ENCODE data around the gene LTB. TPM values are rescaled to one million over a fixed set of nuclear protein-coding genes. Genes with fewer than 3 reads are reported as not detected.

Gene LTB, protein sequence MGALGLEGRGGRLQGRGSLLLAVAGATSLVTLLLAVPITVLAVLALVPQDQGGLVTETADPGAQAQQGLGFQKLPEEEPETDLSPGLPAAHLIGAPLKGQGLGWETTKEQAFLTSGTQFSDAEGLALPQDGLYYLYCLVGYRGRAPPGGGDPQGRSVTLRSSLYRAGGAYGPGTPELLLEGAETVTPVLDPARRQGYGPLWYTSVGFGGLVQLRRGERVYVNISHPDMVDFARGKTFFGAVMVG
- total RNA-seq (2016; rRNA removed; fragmentation: Illumina TruSeq; extraction: Trizol) (0.22 TPM in 1 of 2 replicates, not detected in the other), polyA plus RNA-seq (2011; rRNA removed) (0.09 and 0.30 TPM in 2 replicates), polyA minus RNA-seq (2011; rRNA and poly(A)+ RNA removed; ENCODE audit: low replicate concordance) (not detected in 2 replicates), Bru-seq, nascent RNA (not detected), BruChase-seq, experiment 1, labeled RNA remaining after a 6-hour chase (not detected), BruChase-seq, experiment 2, labeled RNA remaining after a 2-hour chase (not detected)
- total RNA-seq (2016; cell fraction: cytosol; rRNA removed; fragmentation: Illumina TruSeq; extraction: Trizol; ENCODE audit: low read depth), result not detected in 2 replicates
- 0.13 and 0.46 TPM in 2 replicates for total RNA-seq (2016; cell fraction: insoluble cytoplasmic fraction; rRNA removed; fragmentation: Illumina TruSeq; extraction: Trizol)
- not detected in 2 replicates for total RNA-seq (2016; cell fraction: membrane; rRNA removed; fragmentation: Illumina TruSeq; extraction: Trizol)
- total RNA-seq (2016; cell fraction: nucleus; rRNA removed; fragmentation: Illumina TruSeq; extraction: Trizol), result not detected in 2 replicates
- polyA plus RNA-seq (2011; cell fraction: cytosol; rRNA removed), result 0.19 and 0.27 TPM in 2 replicates
- 0.54 TPM in 1 of 2 replicates, not detected in the other for polyA plus RNA-seq (2011; cell fraction: nucleus; rRNA removed)
- 0.29 TPM in 1 of 2 replicates, not detected in the other for polyA plus RNA-seq (2012)
- polyA plus RNA-seq (2016; cell fraction: cytosol; fragmentation: Illumina TruSeq; extraction: Trizol; ENCODE audit: low read depth), result 0.15 and 0.16 TPM in 2 replicates
- polyA plus RNA-seq (2016; cell fraction: insoluble cytoplasmic fraction; fragmentation: Illumina TruSeq; extraction: Trizol; ENCODE audit: low read depth), result 0.41 TPM in 1 of 2 replicates, not detected in the other
- polyA plus RNA-seq (2016; cell fraction: membrane; fragmentation: Illumina TruSeq; extraction: Trizol; ENCODE audit: low read depth), result 0.20 and 0.23 TPM in 2 replicates
- not detected in 2 replicates for polyA plus RNA-seq (2016; cell fraction: nucleus; fragmentation: Illumina TruSeq; extraction: Trizol; ENCODE audit: insufficient read depth, low read depth)
- polyA minus RNA-seq (2011; cell fraction: cytosol; rRNA and poly(A)+ RNA removed), result not detected in 2 replicates
- not detected in 2 replicates for polyA minus RNA-seq (2011; cell fraction: nucleus; rRNA and poly(A)+ RNA removed)
- long read RNA-seq, experiment 1, partial matches to known transcripts, result 0 of 1 reads
- long read RNA-seq, experiment 1, other reads (novel, unspliced or antisense), result 0 of 1 reads
- long read RNA-seq, experiment 2, result 0 reads

DNA sequence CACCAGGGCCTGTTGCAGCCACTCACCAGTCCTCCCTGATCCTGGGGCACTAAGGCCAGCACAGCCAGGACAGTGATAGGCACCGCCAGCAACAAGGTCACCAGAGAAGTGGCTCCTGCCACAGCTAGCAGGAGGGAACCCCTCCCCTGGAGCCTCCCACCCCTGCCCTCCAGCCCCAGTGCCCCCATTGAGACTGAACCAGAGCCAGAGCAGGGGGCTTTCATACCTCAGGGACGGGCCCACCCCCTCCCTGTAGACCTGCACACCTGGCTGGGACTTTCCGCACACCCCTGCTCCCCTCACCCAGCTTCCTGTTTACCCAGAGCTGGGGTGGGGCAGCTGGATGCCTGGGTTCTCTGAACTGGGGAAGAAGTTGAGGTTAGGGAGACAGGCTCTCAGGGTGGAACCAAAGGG is at the start of gene LTB:
TSS of gene LTB (minus strand) at position 195 of the 414 bp plus-strand sequence. CDS start at position 188, 7 bp downstream.
- peak within 1 kb of the TSS; percentile 99 for H3K4me2 ChIP-seq (ENCODE audit: low read depth, low read length)
- FAIRE-seq, result no peak
- intact Hi-C loops (cut with micrococcal nuclease; ENCODE audit: unreplicated experiment), result loop anchor here (1.0 to 5.0 kb wide), 2 partner anchors 21 to 35 kb away; partner anchors contain the start of genes ATP6V1G2 and NFKBIL1
- BruUV-seq (replicated peaks), result no TSS peak
- H3K27ac ChIP-seq (ENCODE audit: extremely low read length, insufficient read depth, low read length), result no peak within 1 kb of the TSS
- peak within 1 kb of the TSS; percentile 65 for H3K9ac ChIP-seq (ENCODE audit: insufficient read depth, low read depth, low read length)
- POLR2A ChIA-PET, result interaction anchor here (1.0 to 2.8 kb wide), 4 partner anchors 16 to 245 kb away, joined by 3 to 15 read pairs (median 3); partner anchors contain the start of genes DDX39B and HSPA1B
- no peaks in the 10 kb centered on the region for H3K9me3 ChIP-seq (ENCODE audit: low read length)
- no peaks in the 10 kb centered on the region for H4K20me1 ChIP-seq (ENCODE audit: insufficient read depth, low read length)
- H3K36me3 ChIP-seq (replicated peaks in 1 of 2; ENCODE audit: control insufficient read depth in 1 of 2, insufficient read depth in 2 of 2, low read length in 2 of 2), result no peaks in the 10 kb centered on the region
- ATAC-seq, result peak; percentile 53
- CTCF ChIA-PET (ENCODE audit: low intra/inter-chr PET ratio, low total read pairs), result interaction anchor here (3.2 kb wide), 1 partner anchor 16 kb away, joined by 35 read pairs; no protein-coding TSS in a partner anchor
- TF ChIP-seq ZNF263 (CRISPR knock-in tag; IDR thresholded peaks at IDR 0.05), result peak; percentile 50; the same call in 1 of the 2 replicates
- TF ChIP-seq XRCC5 (optimal IDR thresholded peaks at IDR 0.05; ENCODE audit: low read length), result no peak
- 0 out of 2 replicates have a peak, but pooled peaks have one; percentile 29 for TF ChIP-seq ZNF451 (CRISPR knock-in tag; IDR thresholded peaks at IDR 0.05)
- TF ChIP-seq, protein P1, sequence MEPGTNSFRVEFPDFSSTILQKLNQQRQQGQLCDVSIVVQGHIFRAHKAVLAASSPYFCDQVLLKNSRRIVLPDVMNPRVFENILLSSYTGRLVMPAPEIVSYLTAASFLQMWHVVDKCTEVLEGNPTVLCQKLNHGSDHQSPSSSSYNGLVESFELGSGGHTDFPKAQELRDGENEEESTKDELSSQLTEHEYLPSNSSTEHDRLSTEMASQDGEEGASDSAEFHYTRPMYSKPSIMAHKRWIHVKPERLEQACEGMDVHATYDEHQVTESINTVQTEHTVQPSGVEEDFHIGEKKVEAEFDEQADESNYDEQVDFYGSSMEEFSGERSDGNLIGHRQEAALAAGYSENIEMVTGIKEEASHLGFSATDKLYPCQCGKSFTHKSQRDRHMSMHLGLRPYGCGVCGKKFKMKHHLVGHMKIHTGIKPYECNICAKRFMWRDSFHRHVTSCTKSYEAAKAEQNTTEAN (CRISPR knock-in tag; conservative IDR thresholded peaks at IDR 0.05), result no peak
- TF ChIP-seq ATF7-NPFF (CRISPR knock-in tag; IDR thresholded peaks at IDR 0.05; ENCODE audit: low read depth), result no peak
- TF ChIP-seq PITX1 (CRISPR knock-in tag; IDR thresholded peaks at IDR 0.05), result 0 out of 2 replicates have a peak, but pooled peaks have one; percentile 1
- no peak for TF ChIP-seq MBD4 (IDR thresholded peaks at IDR 0.05; ENCODE audit: borderline replicate concordance, low read length)
- TF ChIP-seq EHMT2 (IDR thresholded peaks at IDR 0.05; ENCODE audit: borderline replicate concordance, low read depth, low read length), result no peak
- 28% methylated on average over 3 of the region's 3 CpGs for WGBS (ENCODE audit: low lambda C conversion rate)
- H3K79me2 ChIP-seq (ENCODE audit: insufficient read depth, low read length), result no peaks in the 10 kb centered on the region
- peaks cover 7 to 64% of the 10 kb centered on the region in 2 experiments; a peak in 4 of 5 replicates for H3K27me3 ChIP-seq (ENCODE audit: control insufficient read depth in 1 of 2, insufficient read depth in 2 of 2, low read length in 2 of 2)
- peaks cover 25% of the 10 kb centered on the region for H3K4me1 ChIP-seq (ENCODE audit: insufficient read depth, low read length)
- in situ Hi-C loops (cut with HindIII; ENCODE audit: extremely low pct_ligation_motif_present, low pct_unique_long_range_greater_than_20kb), result no loop called here
- peak within 1 kb of the TSS; percentile 64 for H2AFZ ChIP-seq (ENCODE audit: low read length)
- H3K4me3 ChIP-seq (replicated peaks in 1 of 3; ENCODE audit: insufficient read depth in 1 of 3, low read depth in 2 of 3, low read length in 3 of 3), result peak within 1 kb of the TSS; percentile 67 to 88 (median 78)
- DNase-seq (ENCODE audit: low spot score), result no peak
